IMR-90 (cell line): Measurements from ENCODE around the gene NDUFAF8. TPM values are rescaled to one million over a fixed set of nuclear protein-coding genes. Genes with fewer than 3 reads are reported as not detected.

Experiments used
- ATAC-seq: fragments of 200-7000 bp; cut with Tn5 transposase; 2 replicates; pipeline ENCODE4 v1.9.1; 2020; ENCODE audit warnings: low read depth, mild to moderate bottlenecking, moderate library complexity
- BruUV-seq: library from RNA; stranded (reverse); fragments of 400-500 nt; replicated peaks from 2 replicates; lab custom pipeline; 2021; lab: Mats Ljungman, UMichigan
- CTCF ChIA-PET: fragments of 300-600 bp; formaldehyde crosslinking; extraction: SDS; loops from one replicate; lab custom pipeline; 2021; ENCODE audit warnings: antibody characterized with exemption; lab: Yijun Ruan, JAX
- POLR2A ChIA-PET: fragments of 300-600 bp; sonication (Branson Sonifier 250); formaldehyde crosslinking; loops from one replicate; lab custom pipeline; 2022; ENCODE audit warnings: antibody characterized with exemption; ENCODE audit not compliant: unreplicated experiment; lab: Charles Lee
- DNase-seq: peaks from one replicate; pipeline ENCODE4 v3.0.0; 2013
- H2AFZ ChIP-seq: replicated peaks from 2 replicates; pipeline ENCODE3; 2013; ENCODE audit warnings: low read length, mild to moderate bottlenecking; ENCODE audit not compliant: poor library complexity
- H2AK5ac ChIP-seq: 2 replicates; pipeline ENCODE4 v1.6.1; 2013; ENCODE audit warnings: low read depth, low read length, inconsistent platforms
- H2AK9ac ChIP-seq: replicated peaks from 2 replicates; pipeline ENCODE3; 2013; ENCODE audit warnings: mild to moderate bottlenecking, low read depth, low read length, moderate library complexity; ENCODE audit not compliant: poor library complexity
- H2BK120ac ChIP-seq: 2 replicates; pipeline ENCODE4 v1.6.1; 2013; ENCODE audit warnings: low read depth, low read length, inconsistent platforms
- H2BK15ac ChIP-seq: 3 replicates; pipeline ENCODE4 v1.6.1; 2013; ENCODE audit warnings: low read depth, low read length, inconsistent platforms
- H2BK20ac ChIP-seq: 2 replicates; pipeline ENCODE4 v1.6.1; 2013; ENCODE audit warnings: low read depth, mild to moderate bottlenecking, inconsistent platforms, low read length, moderate library complexity
- H2BK5ac ChIP-seq: 2 replicates; pipeline ENCODE4 v1.6.1; 2013; ENCODE audit warnings: mild to moderate bottlenecking, low read depth, low read length, inconsistent platforms; ENCODE audit not compliant: poor library complexity, severe bottlenecking
- H3K14ac ChIP-seq: replicated peaks from 2 replicates; pipeline ENCODE4 v1.6.1; 2013; ENCODE audit warnings: low read depth, low read length, inconsistent platforms
- H3K18ac ChIP-seq: 2 replicates; pipeline ENCODE4 v1.6.1; 2013; ENCODE audit warnings: low read depth, low read length, control low read depth
- H3K23ac ChIP-seq: 2 replicates; pipeline ENCODE4 v1.6.1; 2013; ENCODE audit warnings: low read depth, low read length, inconsistent platforms
- H3K27ac ChIP-seq: 2 replicates; pipeline ENCODE4 v1.5.1; 2013; ENCODE audit warnings: mild to moderate bottlenecking, control low read depth, low read length; ENCODE audit not compliant: insufficient read depth
- H3K27me3 ChIP-seq: 2 replicates; pipeline ENCODE4 v1.6.1; 2013; ENCODE audit warnings: low read length; ENCODE audit not compliant: control insufficient read depth, insufficient read depth
- H3K36me3 ChIP-seq: 2 replicates; pipeline ENCODE4 v1.6.1; 2013; ENCODE audit warnings: low read length, mixed read lengths; ENCODE audit not compliant: control insufficient read depth, insufficient read depth
- H3K4ac ChIP-seq: 2 replicates; pipeline ENCODE4 v1.6.1; 2013; ENCODE audit warnings: low read depth, low read length, inconsistent platforms
- H3K4me1 ChIP-seq: 2 replicates; pipeline ENCODE4 v1.6.1; 2013; ENCODE audit warnings: low read length, mixed read lengths; ENCODE audit not compliant: control insufficient read depth, insufficient read depth
- H3K4me2 ChIP-seq: 2 replicates; pipeline ENCODE4 v1.6.1; 2013; ENCODE audit warnings: low read depth, mild to moderate bottlenecking, control low read depth, low read length, moderate library complexity
- H3K4me3 ChIP-seq: 2 replicates; pipeline ENCODE4 v1.5.1; 2013; ENCODE audit warnings: low read depth, mild to moderate bottlenecking, control low read depth, low read length, moderate library complexity; ENCODE audit not compliant: insufficient read depth
- H3K56ac ChIP-seq: 2 replicates; pipeline ENCODE4 v1.6.1; 2013; ENCODE audit warnings: low read length, inconsistent platforms; ENCODE audit not compliant: insufficient read depth; ENCODE audit errors: extremely low read depth
- H3K79me1 ChIP-seq, 2 experiments: 2 replicates each; pipeline ENCODE4 v1.6.1; 2013; ENCODE audit warnings: low read length in 2 of 2, inconsistent platforms in 1 of 2, low read depth in 1 of 2
- H3K9ac ChIP-seq: 2 replicates; pipeline ENCODE4 v1.6.1; 2013; ENCODE audit warnings: low read depth, low read length, control low read depth
- H3K9me1 ChIP-seq: 2 replicates; pipeline ENCODE4 v1.6.1; 2013; ENCODE audit warnings: low read length, inconsistent platforms; ENCODE audit not compliant: insufficient read depth
- H3K9me3 ChIP-seq: 2 replicates; pipeline ENCODE4 v1.6.1; 2013; ENCODE audit warnings: low read length; ENCODE audit not compliant: control insufficient read depth, insufficient read depth
- H4K20me1 ChIP-seq: 2 replicates; pipeline ENCODE4 v1.6.1; 2013; ENCODE audit warnings: low read length, inconsistent platforms; ENCODE audit not compliant: insufficient read depth
- H4K5ac ChIP-seq: 2 replicates; pipeline ENCODE4 v1.6.1; 2013; ENCODE audit warnings: mild to moderate bottlenecking, low read depth, low read length, control low read depth
- H4K8ac ChIP-seq, 2 experiments: 2 replicates each; pipeline ENCODE4 v1.6.1; 2013; ENCODE audit warnings: low read depth in 2 of 2, low read length in 2 of 2, control low read depth in 1 of 2, inconsistent platforms in 1 of 2
- H4K91ac ChIP-seq: 2 replicates; pipeline ENCODE4 v1.6.1; 2013; ENCODE audit warnings: low read depth, low read length, inconsistent platforms; ENCODE audit not compliant: insufficient read depth
- BHLHE40 ChIP-seq: fragments of 150-350 bp; IDR thresholded peaks from 2 replicates; pipeline ENCODE4 v1.6.1; 2016; ENCODE audit warnings: mild to moderate bottlenecking, low read depth, low read length
- CTCF ChIP-seq: conservative IDR thresholded peaks from 2 replicates; pipeline ENCODE4 v1.5.1; 2012; ENCODE audit warnings: mild to moderate bottlenecking, low read depth, low read length, improper control_type of control experiment
- POLR2A ChIP-seq: IDR thresholded peaks from 2 replicates; pipeline ENCODE4 v1.6.1; 2012; ENCODE audit warnings: mild to moderate bottlenecking, low read depth, low read length
- RAD21 ChIP-seq: IDR thresholded peaks from 2 replicates; pipeline ENCODE4 v1.6.1; 2012; ENCODE audit warnings: low read length, improper control_type of control experiment
- WGBS, 2 experiments: methylation state at CpG; one replicate each; pipeline versions ENCODE4 v1.1.5 to v1.1.7; 2013; ENCODE audit warnings: missing lambda C conversion rate in 2 of 2; ENCODE audit not compliant: insufficient read length in 1 of 2; ENCODE audit errors: extremely low coverage in 2 of 2; 5-methylcytosine and 5-hydroxymethylcytosine counted together
- dilution Hi-C: fragments of 300-500 bp; cut with HindIII; formaldehyde crosslinking; loops from one replicate; pipeline ENCODE4 v1.14.3; 2018; ENCODE audit warnings: low sequenced_read_pairs; ENCODE audit not compliant: unreplicated experiment
- in situ Hi-C: fragments of 300-500 bp; cut with MboI; formaldehyde crosslinking; loops from 3 replicates; pipeline ENCODE4 v1.14.3; 2019; ENCODE audit warnings: low sequenced_read_pairs, inconsistent platforms, mixed read lengths
- intact Hi-C: fragments of 100-400 bp; cut with micrococcal nuclease; formaldehyde crosslinking; loops from 2 replicates; pipeline ENCODE4 v1.10.0; 2022
- polyA plus RNA-seq, 3 experiments: library from polyadenylated mRNA; depleted of rRNA; stranded (reverse); fragments of >200 nt; gene quantifications; 2 replicates each; pipeline ENCODE4 v1.2.3, GENCODE V29; 2012; ENCODE audit warnings: low replicate concordance in 1 of 3
- total RNA-seq: library from RNA; depleted of rRNA; stranded (reverse); fragments of >200 nt; gene quantifications from 2 replicates; pipeline ENCODE4 v1.2.3, GENCODE V29; 2012

NDUFAF8 gene
- total and polyA plus RNA-seq, 2 of the 4 experiments (the other 2 are of a cell fraction), result 11.1 to 65.0 TPM

- no peak overlapping the region for H3K14ac ChIP-seq
- POLR2A ChIA-PET, result no interaction called here
- dilution Hi-C loops, result no loop called here
These were observed 28.4 kb downstream of the NDUFAF8 start for GRCh38 chr17:81267390-81268067.

More at GRCh38 chr17:81267390-81268067, 28.4 kb downstream of the NDUFAF8 start:
- TF ChIP-seq BHLHE40 (no peak), CTCF (no peak), POLR2A (no peak), RAD21 (no peak)
- Histone ChIP-seq H3K9me3 (no peaks in the 10 kb centered on the region), H4K20me1 (no peaks in the 10 kb centered on the region), H2AFZ (no peak overlapping the region), H3K4me1 (no peaks in the 10 kb centered on the region), H2BK20ac (no peak overlapping the region), H2AK5ac (no peak overlapping the region), H3K9me1 (peaks cover 5% of the 10 kb centered on the region; the same call in 1 of the 2 replicates), H3K56ac (no peak overlapping the region), H4K5ac (no peak overlapping the region), H3K27ac (no peak overlapping the region), H3K9ac (no peak overlapping the region), H2BK120ac (no peak overlapping the region), H3K79me1 (peaks cover 0 to 10% of the 10 kb centered on the region in 2 experiments; a peak in 3 of 4 replicates), H4K8ac (no peak overlapping the region), H3K27me3 (no peaks in the 10 kb centered on the region), H3K18ac (no peak overlapping the region), H3K36me3 (peaks cover 61% of the 10 kb centered on the region), H4K91ac (no peak overlapping the region), H2BK5ac (no peak overlapping the region), H2BK15ac (no peak overlapping the region), H3K4ac (no peak overlapping the region), H3K23ac (no peak overlapping the region), H3K4me2 (no peak overlapping the region), H3K4me3 (no peak overlapping the region), H2AK9ac (no peak overlapping the region)
- no TSS peak for BruUV-seq
- DNase-seq, result no peak
- in situ Hi-C loops (no loop called here), intact Hi-C loops (no loop called here)
- CTCF ChIA-PET, result interaction anchor here (1.2 kb wide), 1 partner anchor 9 kb away, joined by 3 read pairs; no protein-coding TSS in a partner anchor
- 73% methylated on average over 4 of the region's 6 CpGs; no CpG with 5 or more reads in 1 of the 2 experiments for WGBS, 2 experiments
- no peak for ATAC-seq
